DMS 273 (cell line): ENCODE measurements around the gene UXS1.

ENCODE experiments used
- DNase-seq: peaks from one replicate; lab custom pipeline; 2025; ENCODE audit not compliant: unreplicated experiment; lab: John Stamatoyannopoulos, UW

UXS1 gene

GRCh38 chr2:106113361-106113966 lies 80.6 kb downstream of the UXS1 start:
- DNase-seq = no peak

GRCh38 chr2:106111882-106112571 lies 82.1 kb downstream of the UXS1 start:
- no peak for DNase-seq

- DNase-seq = no peak
Observed at GRCh38 chr2:106109675-106110424, 84.3 kb downstream of the UXS1 start.

GRCh38 chr2:106108791-106109190 lies 85.3 kb downstream of the UXS1 start:
- DNase-seq = no peak

- peak; percentile 11 for DNase-seq
Observed at GRCh38 chr2:106108351-106108750, 85.8 kb downstream of the UXS1 start.

- DNase-seq = no peak
Observed at GRCh38 chr2:106107509-106108131, 86.5 kb downstream of the UXS1 start.

GRCh38 chr2:106106622-106107508 lies 87.2 kb downstream of the UXS1 start:
- DNase-seq = no peak

GRCh38 chr2:106105151-106105922 lies 88.8 kb downstream of the UXS1 start:
- peak; percentile 16 for DNase-seq

- peak; percentile 85 for DNase-seq
Observed at GRCh38 chr2:106104332-106105062, 89.6 kb downstream of the UXS1 start.

GRCh38 chr2:106099691-106100090 lies 94.4 kb downstream of the UXS1 start:
- DNase-seq = no peak

GRCh38 chr2:106098664-106099063 lies 95.4 kb downstream of the UXS1 start:
- no peak for DNase-seq

GRCh38 chr2:106098081-106098480 lies 96.0 kb downstream of the UXS1 start:
- DNase-seq = peak; percentile 13

GRCh38 chr2:106097038-106098000 lies 96.8 kb downstream of the UXS1 start:
- DNase-seq = no peak

GRCh38 chr2:106096299-106097037 lies 97.6 kb downstream of the UXS1 start:
- no peak for DNase-seq

GRCh38 chr2:106095478-106096298 lies 98.4 kb downstream of the UXS1 start:
- no peak for DNase-seq

- no peak for DNase-seq
Observed at GRCh38 chr2:106094131-106094841, 99.8 kb downstream of the UXS1 start.
